K562 (cell line): ENCODE measurements around the gene RNF151. TPM values are rescaled to one million over a fixed set of nuclear protein-coding genes. Genes with fewer than 3 reads are reported as not detected.
A peak's percentile ranks its signal among the peaks of the same experiment; 100 is the strongest.

ENCODE experiments used
- ARID4B ChIP-seq: sonication (generic); formaldehyde crosslinking; IDR thresholded peaks from 2 replicates; pipeline ENCODE4 v1.8.0; 2022; ENCODE audit warnings: mild to moderate bottlenecking, missing genetic modification reagents
- CEBPG ChIP-seq, 3 experiments: fragments of 200-800 bp in 1 of 3; sonication (Bioruptor generic) in 1 of 3; sonication (generic) in 1 of 3; formaldehyde crosslinking in 1 of 3; IDR thresholded peaks in 2 of 3; conservative IDR thresholded peaks in 1 of 3; 2 replicates each; pipeline versions ENCODE4 v1.6.1 to v1.8.0; 2016 to 2022; ENCODE audit warnings: missing compliant biosample characterization in 2 of 3, missing genetic modification characterization in 2 of 3, mild to moderate bottlenecking in 1 of 3, missing genetic modification reagents in 1 of 3
- CREB3 ChIP-seq: fragments of 450-650 bp; conservative IDR thresholded peaks from 2 replicates; pipeline ENCODE4 v1.6.1; 2016; ENCODE audit warnings: missing genetic modification characterization, low read depth, mild to moderate bottlenecking, missing compliant biosample characterization, moderate library complexity
- DDX20 ChIP-seq: fragments of 450-650 bp; IDR thresholded peaks from 2 replicates; pipeline ENCODE4 v1.6.1; 2016; ENCODE audit warnings: missing genetic modification characterization, low read depth, mild to moderate bottlenecking, missing compliant biosample characterization, moderate library complexity
- FOXA3 ChIP-seq, 2 experiments: fragments of 450-650 bp in 1 of 2; sonication (generic) in 1 of 2; formaldehyde crosslinking; IDR thresholded peaks in 1 of 2; conservative IDR thresholded peaks in 1 of 2; 2 replicates each; pipeline versions ENCODE4 v1.4.0 to v1.8.0; 2020 to 2022; ENCODE audit warnings: mild to moderate bottlenecking in 2 of 2, missing genetic modification reagents in 1 of 2
- FOXP4 ChIP-seq: sonication (generic); formaldehyde crosslinking; IDR thresholded peaks from 2 replicates; pipeline ENCODE4 v1.8.0; 2022; ENCODE audit warnings: mild to moderate bottlenecking, missing genetic modification reagents, borderline replicate concordance
- HDAC1 ChIP-seq, 2 experiments: fragments of 450-650 bp; IDR thresholded peaks; 2 replicates each; pipeline ENCODE4 v1.6.1; 2016 to 2017; ENCODE audit warnings: inconsistent platforms in 1 of 2, mild to moderate bottlenecking in 1 of 2, moderate library complexity in 1 of 2
- HINFP ChIP-seq: fragments of 450-650 bp; conservative IDR thresholded peaks from 2 replicates; pipeline ENCODE4 v1.6.1; 2016; ENCODE audit warnings: missing genetic modification characterization, low read depth, mild to moderate bottlenecking, control low read depth, missing compliant biosample characterization
- SMC3 ChIP-seq: conservative IDR thresholded peaks from 2 replicates; pipeline ENCODE4 v1.6.1; 2011; ENCODE audit warnings: low read depth, low read length, improper control_type of control experiment; ENCODE audit not compliant: insufficient read depth
- SRSF9 ChIP-seq: fragments of 200-400 bp; formaldehyde crosslinking; IDR thresholded peaks from 2 replicates; pipeline ENCODE4 v1.6.1; 2017; ENCODE audit warnings: low read depth, low read length, borderline replicate concordance
- ZBTB17 ChIP-seq: fragments of 450-650 bp; formaldehyde crosslinking; IDR thresholded peaks from 2 replicates; pipeline ENCODE4 v1.4.0; 2020; ENCODE audit warnings: mild to moderate bottlenecking
- ZNF395 ChIP-seq: fragments of 200-800 bp; sonication (Bioruptor generic); IDR thresholded peaks from 2 replicates; pipeline ENCODE4 v1.6.1; 2017; ENCODE audit warnings: missing genetic modification characterization, missing compliant biosample characterization
- ZNF668 ChIP-seq: fragments of 250-450 bp; sonication (Bioruptor Pico); IDR thresholded peaks from 2 replicates; pipeline ENCODE4 v1.8.0; 2022; ENCODE audit warnings: mild to moderate bottlenecking, inconsistent platforms
- ZNF696 ChIP-seq: fragments of 250-450 bp; sonication (Bioruptor Pico); conservative IDR thresholded peaks from 2 replicates; pipeline ENCODE4 v1.4.0; 2020; ENCODE audit warnings: mild to moderate bottlenecking, moderate library complexity
- polyA plus RNA-seq, 8 experiments: library from polyadenylated mRNA; depleted of rRNA in 4 of 8; stranded (reverse) in 5 of 8; unstranded in 3 of 8; fragments of >200 nt; fragmentation: Nextera tagmentation in 2 of 8; fragmentation: Illumina TruSeq in 1 of 8; extraction: Ambion mirVana in 2 of 8; extraction: Trizol in 1 of 8; gene quantifications; 2 replicates each; pipeline versions ENCODE4 v1.2.1 to v1.2.3, GENCODE V29; 2011 to 2014; ENCODE audit warnings: inconsistent platforms in 1 of 8, missing spikeins in 1 of 8
- total RNA-seq, 7 experiments: library from RNA; depleted of rRNA in 6 of 7; stranded (reverse); fragments of >200 nt in 6 of 7; fragmentation: Illumina TruSeq in 2 of 7; extraction: Trizol in 2 of 7; gene quantifications; 2 replicates each; pipeline versions ENCODE4 v1.2.1 to v1.2.3, GENCODE V29; 2011 to 2021; ENCODE audit warnings: low replicate concordance in 1 of 7

RNF151 gene
- total and polyA plus RNA-seq, 9 of the 15 experiments (the other 6 are each of a cell fraction or from before 2014, with no cell fraction given), result not detected

- TF ChIP-seq ZNF395 (CRISPR knock-in tag) (peak; percentile 58; the same call in 1 of the 2 replicates), ZBTB17 (CRISPR knock-in tag) (peak; percentile 64; the same call in 1 of the 2 replicates), SRSF9 (no peak), SMC3 (no peak), CEBPG (CRISPR knock-in tag; IDR thresholded peaks at IDR 0.05) (peak; percentile 69; the same call in 1 of the 2 replicates), CEBPG (tag; conservative IDR thresholded peaks at IDR 0.05 in 1 of 2, IDR thresholded peaks at IDR 0.05 in 1 of 2) (peak in 1 of 2 experiments; percentile 55; a peak in 1 of 4 replicates), FOXA3 (CRISPR knock-in tag; conservative IDR thresholded peaks at IDR 0.05 in 1 of 2, IDR thresholded peaks at IDR 0.05 in 1 of 2) (peak in 1 of 2 experiments; percentile 84; a peak in 2 of 4 replicates), DDX20 (tag) (no peak), HINFP (tag) (0 out of 2 replicates have a peak, but pooled peaks have one; percentile 34), ZNF696 (CRISPR knock-in tag) (no peak), FOXP4 (CRISPR knock-in tag) (0 out of 2 replicates have a peak, but pooled peaks have one; percentile 0), ARID4B (no peak), CREB3 (peak; percentile 75; the same call in 1 of the 2 replicates), HDAC1 (IDR thresholded peaks at IDR 0.05) (no peak), ZNF668 (CRISPR knock-in tag) (no peak)
- TF ChIP-seq, all 486 proteins: peak for 28
These were observed 27.1 kb downstream of the RNF151 start (continued) for GRCh38 chr16:1993731-1994131.
